Gastrocnemius medialis (tissue), 4 donors: ENCODE measurements around the gene ATRIP. TPM values are rescaled to one million over a fixed set of nuclear protein-coding genes. Genes with fewer than 3 reads are reported as not detected.

Source experiments
- ATAC-seq, 2 donors: fragments of 150-250 bp; one replicate each; pipeline ENCODE4 v1.9.1; 2016
- DNase-seq, 2 donors: peaks; one replicate each; pipeline ENCODE4 v3.0.0-alpha.2; 2019
- H3K27ac ChIP-seq, 4 donors: fragments of 200-600 bp; sonication (generic); 1 replicate in 1 of 4; 2 replicates in 3 of 4; pipeline ENCODE4 v1.5.1; 2016 to 2018; ENCODE audit warnings: mild to moderate bottlenecking in 2 of 4, moderate library complexity in 1 of 4
- H3K27me3 ChIP-seq, 3 donors: fragments of 200-600 bp; sonication (generic) in 2 of 3; 1 replicate in 1 of 3; 2 replicates in 2 of 3; pipeline versions ENCODE4 v1.5.1 to v1.6.0; 2016 to 2019; ENCODE audit warnings: mild to moderate bottlenecking in 1 of 3, moderate library complexity in 1 of 3
- H3K36me3 ChIP-seq, 2 donors: fragments of 200-600 bp; sonication (generic) in 1 of 2; one replicate each; pipeline ENCODE4 v1.5.1; 2017 to 2018
- H3K4me1 ChIP-seq, 2 donors: fragments of 200-600 bp; sonication (generic) in 1 of 2; one replicate each; pipeline ENCODE4 v1.5.1; 2016 to 2017; ENCODE audit warnings: mild to moderate bottlenecking in 2 of 2
- H3K4me3 ChIP-seq, 4 donors: fragments of 200-600 bp; sonication (generic) in 3 of 4; 1 replicate in 1 of 4; 2 replicates in 3 of 4; pipeline ENCODE4 v1.5.1; 2016 to 2019; ENCODE audit warnings: mild to moderate bottlenecking in 2 of 4
- H3K9me3 ChIP-seq, 3 donors: fragments of 200-600 bp; sonication (generic) in 2 of 3; 1 replicate in 1 of 3; 2 replicates in 2 of 3; pipeline ENCODE4 v1.5.1; 2016 to 2019
- CTCF ChIP-seq, 5 experiments: fragments of 450-650 bp in 3 of 5; fragments of 200-600 bp in 2 of 5; sonication (generic) in 2 of 5; IDR thresholded peaks in 4 of 5; conservative IDR thresholded peaks in 1 of 5; 1 replicate in 4 of 5; 2 replicates in 1 of 5; pipeline ENCODE4 v1.5.1; 2016 to 2019; ENCODE audit warnings: antibody characterized with exemption in 5 of 5, mild to moderate bottlenecking in 3 of 5, moderate library complexity in 3 of 5
- POLR2A ChIP-seq, 2 donors: fragments of 450-650 bp; IDR thresholded peaks; one replicate each; pipeline ENCODE4 v1.6.1; 2017; ENCODE audit warnings: antibody characterized with exemption in 2 of 2, mild to moderate bottlenecking in 2 of 2, moderate library complexity in 2 of 2
- in situ Hi-C, 4 donors: fragments of 200-750 bp; cut with MboI; loops; one replicate each; pipeline versions ENCODE4 v1.15.0 to v1.8.0; 2017; ENCODE audit warnings: low sequenced_read_pairs in 4 of 4
- intact Hi-C: fragments of 100-400 bp; cut with DNase I; formaldehyde crosslinking; loops from one replicate; pipeline ENCODE4 v1.15.1; 2023; ENCODE audit warnings: low total_unique reads
- total RNA-seq, 4 donors: library from RNA; depleted of rRNA; stranded (reverse); fragments of >200 nt; gene quantifications; one replicate each; pipeline versions ENCODE4 v1.1.0 to v1.2.3, GENCODE V29; 2016

Gene ATRIP
- total RNA-seq, 4 donors from 2014 or later: 4.8 to 7.2 (median 7.0) TPM

GRCh38 chr3:48405971-48406370 is 40.6 kb upstream of the ATRIP start:
- ATAC-seq (no peak), DNase-seq (peak in 1 of 2 donors; percentile 1)
- H3K4me3 ChIP-seq: no peak overlapping the region
- intact Hi-C loops (no loop called here), in situ Hi-C loops (no loop called here)
- TF ChIP-seq POLR2A (IDR thresholded peaks at IDR 0.05) (no peak), CTCF (IDR thresholded peaks at IDR 0.05 in 4 of 5, conservative IDR thresholded peaks at IDR 0.05 in 1 of 5) (no peak)
- H3K9me3 ChIP-seq: no peaks in the 10 kb centered on the region
- no peaks in the 10 kb centered on the region for H3K36me3 ChIP-seq
- peaks cover 0 to 5% of the 10 kb centered on the region in 2 donors for H3K4me1 ChIP-seq
- no peak overlapping the region for H3K27ac ChIP-seq
- no peaks in the 10 kb centered on the region for H3K27me3 ChIP-seq

DNA sequence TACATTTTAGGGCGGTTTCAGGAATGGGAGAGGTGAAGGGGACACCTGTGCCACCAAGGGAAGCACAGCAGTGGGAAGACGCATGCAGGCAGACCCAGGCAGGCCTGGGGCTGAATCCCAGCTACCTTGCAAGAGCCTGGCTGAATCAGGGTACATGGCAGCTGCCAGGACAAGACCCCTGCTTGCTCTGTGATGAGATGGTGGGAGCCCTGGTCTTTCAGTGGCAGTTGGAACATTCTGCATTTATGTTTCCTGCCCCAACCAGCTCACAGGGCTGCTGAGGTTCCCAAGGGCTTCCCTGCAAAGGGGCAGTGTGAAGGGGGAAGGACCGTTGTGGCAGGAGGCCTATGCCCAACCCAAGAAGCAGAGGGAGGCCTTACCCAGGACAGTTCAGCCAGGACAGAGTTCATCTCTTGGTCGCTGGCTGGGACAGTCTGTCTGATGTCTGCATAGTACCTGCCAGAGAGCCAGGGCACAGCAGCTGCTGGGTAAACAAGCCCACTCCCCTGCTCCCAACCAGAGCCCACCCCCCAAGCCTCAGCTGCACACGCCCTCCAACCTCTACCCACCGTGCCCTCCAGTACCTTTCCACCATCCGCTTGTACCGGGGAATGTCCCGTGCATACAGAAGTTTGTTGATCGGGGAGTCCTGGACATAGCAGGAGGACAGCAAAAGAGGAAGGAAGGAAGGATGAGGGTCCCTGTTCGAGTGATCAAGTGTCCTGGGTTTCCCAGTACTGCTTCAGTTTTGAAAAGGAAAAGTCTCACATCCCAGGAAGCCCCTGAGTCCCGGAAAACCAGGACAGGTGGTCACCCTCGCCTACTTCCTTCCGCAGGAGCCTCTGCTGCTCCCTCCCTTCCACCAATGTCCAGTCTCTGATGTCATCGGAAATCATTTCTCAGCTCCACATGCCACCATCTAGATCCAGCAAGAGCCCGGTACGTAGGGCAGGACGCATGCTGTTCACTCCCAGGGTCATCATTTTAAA is 39.8 kb upstream of the ATRIP start:
- Histone ChIP-seq H3K27me3 (no peaks in the 10 kb centered on the region), H3K9me3 (no peaks in the 10 kb centered on the region), H3K36me3 (no peaks in the 10 kb centered on the region), H3K4me3 (no peak overlapping the region), H3K4me1 (peaks cover 0 to 5% of the 10 kb centered on the region in 2 donors), H3K27ac (no peak overlapping the region)
- ATAC-seq (no peak), DNase-seq (peak in 1 of 2 donors; percentile 1)
- TF ChIP-seq CTCF (IDR thresholded peaks at IDR 0.05 in 4 of 5, conservative IDR thresholded peaks at IDR 0.05 in 1 of 5) (no peak), POLR2A (IDR thresholded peaks at IDR 0.05) (no peak)
- intact Hi-C loops: no loop called here
- in situ Hi-C loops: no loop called here

- no peak overlapping the region for H3K4me3 ChIP-seq
- TF ChIP-seq CTCF (IDR thresholded peaks at IDR 0.05 in 4 of 5, conservative IDR thresholded peaks at IDR 0.05 in 1 of 5): no peak
- no peak for TF ChIP-seq POLR2A (IDR thresholded peaks at IDR 0.05)
- peak in 1 of 2 donors; percentile 6 for DNase-seq
- peaks cover 0 to 2% of the 10 kb centered on the region in 2 donors for H3K4me1 ChIP-seq
- ATAC-seq: no peak
- no peaks in the 10 kb centered on the region for H3K9me3 ChIP-seq
- intact Hi-C loops (no loop called here), in situ Hi-C loops (no loop called here)
- no peaks in the 10 kb centered on the region for H3K27me3 ChIP-seq
- H3K36me3 ChIP-seq: no peaks in the 10 kb centered on the region
- no peak overlapping the region for H3K27ac ChIP-seq
These were observed 38.9 kb upstream of the ATRIP start for GRCh38 chr3:48407542-48408099.

- no peaks in the 10 kb centered on the region for H3K9me3 ChIP-seq
- ATAC-seq: no peak
- no peaks in the 10 kb centered on the region for H3K36me3 ChIP-seq
- H3K27ac ChIP-seq: no peak overlapping the region
- in situ Hi-C loops (no loop called here), intact Hi-C loops (no loop called here)
- TF ChIP-seq CTCF (IDR thresholded peaks at IDR 0.05 in 4 of 5, conservative IDR thresholded peaks at IDR 0.05 in 1 of 5) (no peak), POLR2A (IDR thresholded peaks at IDR 0.05) (no peak)
- peak; percentile 1 to 3 for DNase-seq
- no peak overlapping the region for H3K4me3 ChIP-seq
- H3K4me1 ChIP-seq: no peaks in the 10 kb centered on the region
- no peaks in the 10 kb centered on the region for H3K27me3 ChIP-seq
These were observed 37.7 kb upstream of the ATRIP start for GRCh38 chr3:48408823-48409281.
